Small intestine (tissue), 7 donors: ENCODE measurements around the gene NHS. TPM values are rescaled to one million over a fixed set of nuclear protein-coding genes. Genes with fewer than 3 reads are reported as not detected.

Experiments
- DNase-seq, 2 donors: peaks; one replicate each; pipeline versions ENCODE4 v3.0.0 to v3.0.0-alpha.2; 2013
- FAIRE-seq: peaks from 2 replicates; lab custom pipeline; 2012; peaks lifted over from hg19 to GRCh38; lab: Jason Lieb, UNC
- H3K27ac ChIP-seq, 3 donors: one replicate each; pipeline ENCODE4 v1.5.1; 2013; ENCODE audit warnings: low read length in 2 of 3, mild to moderate bottlenecking in 2 of 3, control low read depth in 1 of 3, inconsistent platforms in 1 of 3, low read depth in 1 of 3, moderate library complexity in 1 of 3
- H3K27me3 ChIP-seq, 3 donors: one replicate each; pipeline ENCODE4 v1.6.1; 2013; ENCODE audit warnings: low read length in 3 of 3, inconsistent platforms in 1 of 3; ENCODE audit not compliant: control insufficient read depth in 3 of 3, insufficient read depth in 3 of 3
- H3K36me3 ChIP-seq, 3 donors: one replicate each; pipeline ENCODE4 v1.6.1; 2013; ENCODE audit warnings: low read length in 3 of 3, inconsistent platforms in 1 of 3, low read depth in 1 of 3, mild to moderate bottlenecking in 1 of 3, moderate library complexity in 1 of 3; ENCODE audit not compliant: control insufficient read depth in 3 of 3, insufficient read depth in 2 of 3
- H3K4me1 ChIP-seq, 3 donors: one replicate each; pipeline ENCODE4 v1.6.1; 2013; ENCODE audit warnings: low read length in 2 of 3, inconsistent platforms in 1 of 3, low read depth in 1 of 3, mild to moderate bottlenecking in 1 of 3, moderate library complexity in 1 of 3; ENCODE audit not compliant: control insufficient read depth in 3 of 3, insufficient read depth in 2 of 3
- H3K4me3 ChIP-seq, 3 donors: one replicate each; pipeline ENCODE4 v1.5.1; 2013; ENCODE audit warnings: low read length in 3 of 3, control low read depth in 1 of 3, inconsistent platforms in 1 of 3, low read depth in 1 of 3, mild to moderate bottlenecking in 1 of 3, moderate library complexity in 1 of 3
- H3K9me3 ChIP-seq, 2 donors: one replicate each; pipeline ENCODE4 v1.6.1; 2013; ENCODE audit warnings: low read depth in 1 of 2, low read length in 1 of 2; ENCODE audit not compliant: control insufficient read depth in 2 of 2, insufficient read depth in 1 of 2
- WGBS, 3 donors: extraction: QIAGEN DNeasy Blood & Tissue Kit; methylation state at CpG; one replicate each; pipeline ENCODE4 v1.1.7; 2013; 5-methylcytosine and 5-hydroxymethylcytosine counted together
- polyA plus RNA-seq, 4 donors: library from polyadenylated mRNA; stranded (reverse) in 3 of 4; unstranded in 1 of 4; fragments of 200-250 nt in 3 of 4; fragments of 120-200 nt in 1 of 4; gene quantifications; one replicate each; pipeline versions ENCODE4 v1.2.1 to v1.2.3, GENCODE V29; 2013
- donor health status: healthy with polysubstance abuse.
- donor health status: control.
- donor health status: control.
- donor health status: Bipolar disorder and iron deficiency.
- donor health status: healthy.

Gene NHS
- polyA plus RNA-seq, 4 donors: under 0.01 to 5.8 (median 0.79) TPM

DNA sequence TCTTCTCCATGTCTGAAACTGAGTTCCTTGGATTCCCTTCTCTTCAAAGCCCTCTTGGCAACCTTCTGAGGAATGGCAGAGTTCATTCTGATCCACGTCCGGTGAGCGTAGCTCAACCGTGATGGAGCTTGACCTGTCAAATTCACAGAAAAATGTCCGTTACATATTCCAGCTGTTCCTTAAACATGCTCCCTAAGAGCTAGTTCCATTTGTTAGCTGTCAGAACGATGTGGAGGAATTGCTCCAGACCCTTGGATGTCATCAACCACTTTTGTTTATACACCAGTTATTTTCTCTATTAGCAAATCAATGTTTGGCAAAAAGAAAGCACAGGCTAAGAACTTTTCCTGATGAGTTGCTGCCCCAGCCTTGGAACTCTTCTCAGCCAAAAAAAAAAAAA is 50.1 kb downstream of the NHS start:
- no peak for DNase-seq
- no peak overlapping the region for H3K4me3 ChIP-seq
- H3K4me1 ChIP-seq: no peaks in the 10 kb centered on the region
- no peaks in the 10 kb centered on the region for H3K9me3 ChIP-seq
- no peaks in the 10 kb centered on the region for H3K27me3 ChIP-seq
- H3K36me3 ChIP-seq: no peaks in the 10 kb centered on the region
- 63 to 91% (median 73%) methylated on average over 6 of the region's 6 CpGs for WGBS, 3 donors
- no peak for FAIRE-seq
- no peak overlapping the region for H3K27ac ChIP-seq

DNA sequence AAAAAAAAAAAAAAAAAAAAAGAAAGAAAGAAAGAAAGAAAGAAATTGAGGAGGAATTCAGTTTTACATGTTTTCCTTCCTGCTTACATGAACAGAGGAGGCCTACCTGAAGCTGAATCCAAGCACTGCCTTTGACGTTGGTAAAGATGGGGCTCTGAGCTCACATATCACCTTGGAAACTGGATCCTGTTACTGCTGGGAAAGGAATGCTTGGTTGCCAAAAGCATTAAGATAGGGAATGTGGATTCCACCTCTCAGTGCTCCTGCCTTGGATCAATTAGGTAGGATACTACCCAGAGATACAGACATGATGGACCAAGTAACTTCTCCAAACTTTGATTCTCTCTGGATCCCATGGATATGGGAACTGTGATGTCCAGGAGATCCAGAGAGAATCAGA is 50.6 kb downstream of the NHS start:
- no peak for DNase-seq
- H3K36me3 ChIP-seq: no peaks in the 10 kb centered on the region
- H3K4me1 ChIP-seq: no peaks in the 10 kb centered on the region
- H3K9me3 ChIP-seq: no peaks in the 10 kb centered on the region
- WGBS, 3 donors: 45 to 81% (median 79%) methylated on average over 1 of the region's 1 CpG
- peak overlapping the region in 1 of 3 donors; percentile 20 for H3K27ac ChIP-seq
- H3K4me3 ChIP-seq: no peak overlapping the region
- no peak for FAIRE-seq
- H3K27me3 ChIP-seq: no peaks in the 10 kb centered on the region

GRCh38 chrX:17431171-17431570 is 56.2 kb downstream of the NHS start:
- Histone ChIP-seq H3K36me3 (no peaks in the 10 kb centered on the region), H3K27me3 (no peaks in the 10 kb centered on the region), H3K4me1 (peaks cover 0 to 10% (median 0%) of the 10 kb centered on the region in 3 donors), H3K27ac (no peak overlapping the region), H3K9me3 (no peaks in the 10 kb centered on the region), H3K4me3 (no peak overlapping the region)
- FAIRE-seq (no peak), DNase-seq (no peak)
- 55 to 65% (median 57%) methylated on average over 1 of the region's 1 CpG for WGBS, 3 donors

GRCh38 chrX:17432158-17432557 is 57.2 kb downstream of the NHS start:
- Histone ChIP-seq H3K27me3 (no peaks in the 10 kb centered on the region), H3K36me3 (no peaks in the 10 kb centered on the region), H3K4me3 (no peak overlapping the region), H3K27ac (no peak overlapping the region), H3K4me1 (peaks cover 0 to 10% (median 0%) of the 10 kb centered on the region in 3 donors), H3K9me3 (no peaks in the 10 kb centered on the region)
- no peak for DNase-seq
- WGBS, 3 donors: 31 to 69% (median 51%) methylated on average over 1 of the region's 1 CpG
- FAIRE-seq: no peak

DNA sequence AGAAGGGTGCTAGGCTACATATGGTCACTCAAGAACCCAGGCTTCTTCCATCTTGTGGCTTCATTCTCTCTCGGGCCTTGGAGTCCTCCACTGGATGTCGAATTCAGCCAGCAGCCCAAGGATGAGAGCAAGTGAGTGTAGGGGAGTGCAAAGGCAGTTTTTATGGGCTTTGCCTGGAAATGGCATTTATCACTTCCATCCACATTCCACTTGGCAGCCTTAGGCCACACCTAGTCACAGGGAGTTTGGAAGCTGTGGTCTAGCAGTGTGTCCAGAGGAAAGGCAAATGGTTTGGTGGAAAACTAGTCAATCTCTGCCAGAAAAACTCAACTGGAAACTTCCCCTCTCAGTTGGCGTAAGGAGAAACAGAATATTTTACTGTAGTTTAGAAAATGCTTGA is 59.0 kb downstream of the NHS start:
- Histone ChIP-seq H3K4me1 (peaks cover 0 to 10% (median 0%) of the 10 kb centered on the region in 3 donors), H3K36me3 (no peaks in the 10 kb centered on the region), H3K27me3 (no peaks in the 10 kb centered on the region), H3K9me3 (no peaks in the 10 kb centered on the region), H3K4me3 (no peak overlapping the region), H3K27ac (no peak overlapping the region)
- FAIRE-seq (no peak), DNase-seq (no peak)
- WGBS, 3 donors: 80 to 94% (median 93%) methylated on average over 3 of the region's 3 CpGs

- 26 to 57% (median 28%) methylated on average over 4 of the region's 4 CpGs for WGBS, 3 donors
- FAIRE-seq: no peak
- peak; percentile 47 to 49 for DNase-seq
Observed at GRCh38 chrX:17435476-17435875, 60.5 kb downstream of the NHS start.

DNA sequence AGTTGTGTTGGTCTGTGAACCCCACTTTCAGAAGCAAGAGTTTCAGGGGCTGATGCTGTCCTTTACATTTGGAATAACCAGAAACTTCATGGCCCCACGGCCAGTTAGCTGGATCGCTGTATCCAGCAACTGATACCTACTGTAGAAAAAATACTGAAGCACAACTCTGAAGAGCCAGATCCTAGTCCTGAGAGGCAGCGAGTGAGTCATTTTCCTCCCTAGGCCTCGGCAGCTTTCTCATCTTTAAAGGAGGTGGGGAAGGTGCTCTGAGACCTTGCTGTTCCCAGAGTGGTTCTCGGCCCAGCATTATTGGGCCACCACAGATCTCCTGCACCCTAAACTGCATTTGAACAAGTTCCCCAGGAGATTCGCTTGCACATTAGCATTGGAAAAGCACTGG is 63.2 kb downstream of the NHS start:
- DNase-seq (no peak), FAIRE-seq (no peak)
- WGBS, 3 donors: 81 to 94% (median 83%) methylated on average over 6 of the region's 6 CpGs
- no peaks in the 10 kb centered on the region for H3K27me3 ChIP-seq
- H3K4me1 ChIP-seq: peaks cover 0 to 10% (median under 1%) of the 10 kb centered on the region in 3 donors
- no peak overlapping the region for H3K27ac ChIP-seq
- H3K36me3 ChIP-seq: no peaks in the 10 kb centered on the region
- H3K4me3 ChIP-seq: no peak overlapping the region
- no peaks in the 10 kb centered on the region for H3K9me3 ChIP-seq

More at GRCh38 chrX:17435476-17435875, 60.5 kb downstream of the NHS start:
- Histone ChIP-seq H3K9me3 (no peaks in the 10 kb centered on the region), H3K4me3 (no peak overlapping the region), H3K4me1 (peaks cover 0 to 10% (median 0%) of the 10 kb centered on the region in 3 donors), H3K27ac (peak overlapping the region in 1 of 3 donors; percentile 58), H3K36me3 (no peaks in the 10 kb centered on the region), H3K27me3 (no peaks in the 10 kb centered on the region)

- H3K4me1 ChIP-seq: peaks cover 0 to 5% (median 2%) of the 10 kb centered on the region in 3 donors
- no peaks in the 10 kb centered on the region for H3K9me3 ChIP-seq
- no peak overlapping the region for H3K4me3 ChIP-seq
- H3K27ac ChIP-seq: no peak overlapping the region
- no peaks in the 10 kb centered on the region for H3K27me3 ChIP-seq
- FAIRE-seq (no peak), DNase-seq (peak; percentile 4 to 11)
- no peaks in the 10 kb centered on the region for H3K36me3 ChIP-seq
Observed at GRCh38 chrX:17440258-17440657, 65.3 kb downstream of the NHS start.

DNA sequence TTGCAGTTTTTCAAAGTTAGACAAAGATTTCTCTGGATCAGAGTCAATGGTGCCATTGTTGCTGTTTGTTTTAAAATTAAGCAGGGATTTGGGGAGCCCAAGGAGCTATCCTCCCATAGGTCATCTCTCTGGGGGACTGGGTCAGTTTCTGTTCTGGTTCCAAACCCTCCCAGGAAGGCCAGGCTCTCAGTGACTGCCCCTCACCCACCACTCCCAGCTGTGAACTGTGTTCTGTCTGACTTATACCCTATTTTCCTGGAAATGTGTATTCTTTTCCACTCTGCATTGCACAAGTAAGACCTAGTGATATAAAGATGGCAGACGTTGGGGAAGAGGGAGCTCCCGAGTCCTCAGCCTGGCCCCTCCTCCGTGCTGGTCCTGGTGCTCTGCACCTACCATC is 65.8 kb downstream of the NHS start:
- H3K27ac ChIP-seq: no peak overlapping the region
- WGBS, 3 donors: 71 to 76% (median 72%) methylated on average over 3 of the region's 3 CpGs
- peaks cover 0 to 2% (median under 1%) of the 10 kb centered on the region in 3 donors for H3K4me1 ChIP-seq
- no peak for FAIRE-seq
- H3K9me3 ChIP-seq: no peaks in the 10 kb centered on the region
- no peaks in the 10 kb centered on the region for H3K36me3 ChIP-seq
- DNase-seq: no peak
- H3K27me3 ChIP-seq: no peaks in the 10 kb centered on the region
- H3K4me3 ChIP-seq: no peak overlapping the region
